NOMO-1 (cell line): Measurements from ENCODE around the gene SYNPO2.
A peak's percentile ranks its signal among the peaks of the same experiment; 100 is the strongest.
"Not testable (repeated sequence)": the region's sequence is repeated elsewhere in the genome, so short reads cannot be mapped to it uniquely, and the experiment has no call there.

Experiments
- DNase-seq, 2 experiments: peaks; one replicate each; lab custom pipeline; 2025; ENCODE audit not compliant: unreplicated experiment in 2 of 2; lab: John Stamatoyannopoulos, UW

The SYNPO2 gene

GRCh38 chr4:118993333-118993732 is 104.7 kb downstream of the SYNPO2 start:
- DNase-seq = no peak

GRCh38 chr4:118994030-118994429 is 105.4 kb downstream of the SYNPO2 start:
- DNase-seq = no peak

DNA sequence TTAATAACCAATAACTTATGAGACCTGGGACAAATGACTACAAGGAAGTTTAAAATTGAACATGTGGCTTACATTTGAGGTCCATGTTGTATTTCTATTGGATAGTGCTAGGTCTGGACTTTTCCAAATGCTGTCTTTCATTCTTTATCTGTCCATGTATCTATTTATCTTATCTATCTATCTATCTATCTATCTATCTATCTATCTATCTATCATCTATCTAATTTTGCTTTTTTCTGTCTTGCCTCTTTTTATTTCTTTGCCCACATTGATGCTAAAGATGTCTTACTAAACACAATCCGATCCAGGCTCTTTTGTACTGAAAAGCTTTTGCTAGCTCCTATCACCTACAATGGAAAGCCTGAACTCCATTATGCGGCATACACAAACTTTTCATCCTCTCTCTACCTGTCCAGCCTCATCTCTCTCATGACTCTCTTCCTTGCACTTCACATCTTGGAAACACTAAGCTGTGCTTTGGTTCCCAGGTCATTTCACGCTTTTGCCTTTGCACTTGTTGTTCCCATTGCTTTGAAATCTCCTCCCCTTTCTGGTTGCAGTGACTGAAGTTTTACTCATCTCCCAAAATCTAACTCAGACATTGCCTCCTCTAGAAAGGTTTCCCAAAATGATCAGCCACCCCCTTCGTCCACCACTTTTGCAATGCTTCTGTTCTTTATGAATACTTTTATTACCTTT is 107.2 kb downstream of the SYNPO2 start:
- no peak for DNase-seq

GRCh38 chr4:118997601-118998000 is 108.9 kb downstream of the SYNPO2 start:
- no peak for DNase-seq

DNA sequence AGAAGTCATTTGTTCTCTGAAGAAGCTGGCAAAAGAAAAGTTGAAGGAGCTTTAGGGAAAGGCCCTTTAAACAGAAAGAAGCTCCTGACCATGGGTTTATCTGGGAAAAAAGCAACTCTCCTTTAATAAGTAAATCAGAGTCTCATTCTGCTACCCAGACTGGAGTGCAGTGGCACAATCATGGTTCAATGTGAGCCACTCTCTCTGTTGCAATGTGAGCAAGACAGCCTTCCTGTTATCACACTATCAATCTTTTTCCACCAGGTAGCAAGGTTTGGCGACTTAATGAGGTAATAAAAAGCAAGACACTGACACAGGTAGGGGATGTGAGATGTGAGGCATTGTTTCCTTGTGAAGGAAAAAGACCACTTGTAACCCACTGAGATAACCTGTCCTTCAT is 111.3 kb downstream of the SYNPO2 start:
- no peak for DNase-seq

DNA sequence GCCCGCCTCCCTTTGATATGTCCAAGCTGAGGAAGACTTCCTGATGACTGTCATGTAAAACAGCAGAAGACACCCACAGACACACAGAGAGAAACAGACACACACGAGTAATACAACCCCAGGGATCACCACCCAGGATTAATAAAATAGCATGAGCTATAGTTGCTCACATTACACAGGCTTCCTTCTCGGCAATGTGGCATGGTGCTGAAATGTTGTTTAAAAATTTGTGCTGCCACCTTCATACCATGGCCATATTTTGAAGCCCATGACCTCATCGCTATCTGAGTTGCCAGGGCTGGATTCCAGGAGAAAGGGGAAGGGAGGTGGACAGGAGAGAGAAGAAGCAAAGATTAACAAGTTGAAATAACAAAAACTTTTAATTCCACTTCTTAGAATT is 111.7 kb downstream of the SYNPO2 start:
- DNase-seq = no peak

DNA sequence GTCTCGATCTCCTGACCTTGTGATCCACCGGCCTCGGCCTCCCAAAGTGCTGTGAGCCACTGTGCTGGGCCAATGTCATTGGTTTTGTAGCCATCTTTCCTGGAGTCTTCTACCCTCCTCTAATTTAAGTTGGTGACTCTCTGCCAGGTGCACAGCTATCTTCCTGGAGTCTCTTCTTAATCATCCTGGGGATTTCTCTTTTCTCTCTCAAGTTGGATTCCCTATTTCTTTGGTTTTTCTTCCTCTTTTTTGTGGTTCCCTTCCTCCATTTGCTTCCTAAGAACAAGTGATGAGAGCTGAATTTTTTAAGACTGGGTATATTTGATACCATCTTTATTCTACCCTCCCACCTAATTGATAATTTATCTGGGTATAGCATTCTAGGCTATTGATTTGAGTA is 113.8 kb downstream of the SYNPO2 start:
- DNase-seq = no peak

DNA sequence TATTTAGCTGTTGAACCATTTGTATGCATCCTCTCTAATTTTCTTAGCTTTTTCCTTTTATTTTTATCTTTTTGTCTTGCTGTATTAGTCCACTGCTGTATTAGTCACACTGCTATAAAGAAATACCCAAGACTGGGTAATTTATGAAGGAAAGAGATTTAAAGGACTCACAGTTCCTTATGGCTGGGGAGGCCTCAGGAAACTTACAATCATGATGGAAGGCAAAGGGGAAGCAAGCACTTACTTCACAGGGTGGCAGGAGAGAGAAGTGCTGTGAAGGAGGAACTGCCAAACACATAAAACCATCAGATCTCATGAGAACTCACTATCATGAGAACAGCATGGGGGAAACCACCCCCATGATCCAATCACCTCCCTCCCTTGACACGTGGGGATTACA is 114.3 kb downstream of the SYNPO2 start:
- peak; percentile 34 to 62 for DNase-seq

GRCh38 chr4:119005928-119006460 is 117.3 kb downstream of the SYNPO2 start:
- no peak for DNase-seq

GRCh38 chr4:119008761-119009160 is 120.1 kb downstream of the SYNPO2 start:
- peak in 1 of 2 experiments; percentile 59 for DNase-seq

- peak in 1 of 2 experiments; percentile 6 for DNase-seq
Measured at GRCh38 chr4:119010221-119010620, 121.6 kb downstream of the SYNPO2 start.

- no peak for DNase-seq
Measured at GRCh38 chr4:119010909-119011606, 122.4 kb downstream of the SYNPO2 start.

GRCh38 chr4:119011607-119011988 is 122.9 kb downstream of the SYNPO2 start:
- no peak for DNase-seq

- DNase-seq = no peak
Measured at GRCh38 chr4:119014658-119015057, 126.0 kb downstream of the SYNPO2 start.

DNA sequence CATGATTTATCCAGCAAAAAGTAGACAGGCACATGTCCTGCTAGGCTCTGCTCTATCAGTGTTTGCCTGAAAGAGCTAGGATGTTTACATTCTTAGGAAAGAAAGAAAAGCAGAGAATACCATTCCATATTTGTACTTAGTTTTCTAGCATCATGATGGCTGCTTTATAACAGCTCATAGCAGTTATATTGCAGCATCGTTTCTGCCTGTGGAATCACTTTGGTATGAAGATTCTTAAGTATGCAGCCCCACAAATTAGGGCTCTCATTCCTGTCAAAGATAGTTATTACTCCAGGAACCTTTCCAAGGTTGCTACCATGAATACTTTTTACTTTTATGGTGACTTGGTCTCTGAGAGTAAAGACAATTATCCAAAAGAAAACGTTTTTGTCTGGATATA is 128.0 kb downstream of the SYNPO2 start:
- no peak for DNase-seq

GRCh38 chr4:119017636-119018035 is 129.0 kb downstream of the SYNPO2 start:
- DNase-seq = no peak

- DNase-seq = no peak
Measured at GRCh38 chr4:119020158-119020557, 131.5 kb downstream of the SYNPO2 start.

DNA sequence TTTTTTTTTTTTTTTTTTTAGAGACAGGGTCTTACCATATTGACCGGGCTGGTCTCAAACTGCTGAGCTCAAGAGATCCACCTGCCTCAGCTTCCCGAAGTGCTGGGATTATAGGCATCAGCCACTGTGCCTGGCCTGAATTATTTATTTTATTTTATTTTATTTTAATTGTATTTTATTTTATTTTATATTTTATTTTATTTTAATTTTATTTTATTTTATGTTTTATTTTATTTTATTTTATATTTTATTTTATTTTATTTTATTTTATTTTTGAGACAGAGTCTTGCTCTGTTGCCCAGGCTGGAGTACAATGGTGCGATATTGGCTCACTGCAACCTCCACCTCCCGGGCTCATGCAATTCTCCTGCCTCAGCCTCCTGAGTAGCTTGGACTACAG is 133.9 kb downstream of the SYNPO2 start:
- not testable (repeated sequence) for DNase-seq

DNA sequence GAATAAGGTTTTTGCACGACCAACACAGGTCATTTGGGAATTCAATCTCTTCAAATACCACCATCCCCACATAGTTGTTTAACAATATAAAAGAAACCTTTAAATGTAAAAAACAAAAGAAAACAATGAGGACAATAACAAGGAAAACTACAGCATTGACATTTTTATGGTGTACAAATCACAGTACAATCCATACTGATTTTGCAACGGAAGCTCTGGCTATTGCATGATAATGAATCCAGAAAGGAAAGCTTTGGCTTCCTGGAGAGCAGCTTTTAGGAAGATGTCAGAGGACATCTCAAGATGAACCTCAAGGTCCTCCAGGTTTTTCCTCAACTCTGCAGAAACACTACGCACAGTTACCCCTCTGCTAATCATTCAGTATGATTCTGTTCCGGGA is 135.4 kb downstream of the SYNPO2 start:
- DNase-seq = no peak

GRCh38 chr4:119025420-119025819 is 136.8 kb downstream of the SYNPO2 start:
- DNase-seq = peak; percentile 9 to 76

DNA sequence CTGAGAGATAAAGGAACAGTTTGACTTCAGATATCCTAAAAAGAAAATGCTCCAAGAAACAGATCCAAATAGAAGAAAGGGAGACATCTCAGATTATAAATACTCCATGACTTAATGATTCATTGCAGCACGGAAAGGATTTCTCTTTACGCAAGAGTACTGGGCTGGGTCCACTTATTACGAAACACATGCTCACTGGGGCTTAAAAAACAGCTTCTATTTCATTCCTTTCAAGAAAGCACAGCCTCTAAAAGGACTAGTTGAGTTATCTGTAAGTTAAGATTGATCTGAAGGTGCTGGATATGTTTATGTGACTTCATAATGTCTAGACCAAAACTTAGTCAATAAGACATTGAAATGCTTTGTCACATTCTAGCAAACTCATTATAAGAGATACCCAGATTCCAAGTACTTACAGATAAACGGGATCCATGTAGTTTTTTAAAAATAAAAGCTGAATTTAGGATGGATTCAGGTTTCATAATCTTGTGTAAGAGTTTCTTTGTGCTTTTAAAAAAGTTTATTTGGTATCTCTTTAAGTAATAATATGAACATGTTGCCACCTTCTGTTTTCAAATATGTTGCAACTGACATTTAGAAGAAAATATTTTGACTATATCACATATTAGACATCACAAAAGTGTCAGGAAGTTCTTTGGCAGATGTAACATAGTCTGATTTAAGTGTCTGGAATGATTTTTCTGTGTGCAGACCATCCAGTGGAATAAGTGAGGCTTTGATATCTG is 137.4 kb downstream of the SYNPO2 start:
- peak; percentile 61 to 85 for DNase-seq
